Nephron (organoid): ENCODE data around the gene CGREF1.

ENCODE experiments used
- H3K27ac Mint-ChIP-seq, 3 experiments: 2 replicates each; pipeline ENCODE4 v1.8.0; 2020; ENCODE audit warnings: mixed read lengths in 3 of 3, mild to moderate bottlenecking in 2 of 3, moderate library complexity in 1 of 3
- H3K27me3 Mint-ChIP-seq: 2 replicates; pipeline ENCODE4 v1.8.0; 2021; ENCODE audit warnings: low read depth, mild to moderate bottlenecking, moderate library complexity, mixed read lengths
- H3K36me3 Mint-ChIP-seq: 2 replicates; pipeline ENCODE4 v1.8.0; 2020; ENCODE audit warnings: low read depth, mixed read lengths
- H3K4me1 Mint-ChIP-seq: 2 replicates; pipeline ENCODE4 v1.8.0; 2020; ENCODE audit warnings: mixed read lengths
- H3K4me3 Mint-ChIP-seq, 3 experiments: 2 replicates each; pipeline ENCODE4 v1.8.0; 2020; ENCODE audit warnings: mild to moderate bottlenecking in 3 of 3, mixed read lengths in 3 of 3, moderate library complexity in 2 of 3
- H3K9me3 Mint-ChIP-seq: 2 replicates; pipeline ENCODE4 v1.8.0; 2020; ENCODE audit warnings: mixed read lengths
- TF ChIP-seq, protein P1 (sequence below), 3 experiments: fragments of 200-600 bp; sonication (generic); IDR thresholded peaks; one replicate each; pipeline ENCODE4 v1.5.0; 2021; ENCODE audit warnings: antibody characterized with exemption in 3 of 3; ENCODE audit not compliant: unreplicated experiment in 3 of 3

Gene CGREF1

DNA sequence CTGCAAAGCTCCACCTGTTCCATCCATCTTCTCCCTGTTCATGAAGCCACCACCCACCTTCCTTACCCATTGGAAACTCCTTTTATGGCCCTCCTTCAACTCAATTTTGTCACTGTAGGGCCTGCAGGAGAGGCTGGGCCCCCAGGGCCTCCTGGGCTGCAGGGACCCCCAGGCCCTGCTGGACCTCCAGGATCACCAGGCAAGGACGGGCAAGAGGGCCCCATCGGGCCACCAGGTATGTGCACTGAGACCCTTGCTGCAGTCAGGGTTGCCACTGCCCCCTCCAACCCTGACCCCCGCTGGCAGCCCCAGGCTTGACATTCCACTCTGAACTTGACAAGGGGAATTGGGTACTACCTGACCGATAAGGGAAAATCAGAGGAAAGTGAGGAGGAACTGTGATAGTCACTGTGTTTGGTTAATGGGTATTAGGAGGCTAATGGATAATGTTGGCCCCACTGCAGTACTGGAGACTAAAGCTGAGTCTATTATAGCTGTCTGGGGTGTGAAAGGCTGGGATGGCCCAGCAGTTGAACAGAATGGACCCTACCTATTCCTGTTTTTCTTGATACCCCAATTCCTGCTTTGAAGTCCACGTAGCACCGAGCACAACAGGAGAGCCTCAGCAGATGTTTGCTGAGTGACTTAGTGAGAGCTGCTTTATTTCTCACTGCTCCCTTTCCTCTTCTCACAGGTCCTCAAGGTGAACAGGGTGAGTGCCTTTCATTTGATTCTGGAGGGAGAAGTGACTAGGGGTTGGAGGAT lies 34.4 kb downstream of the CGREF1 start:
- Mint-ChIP-seq H3K36me3 (peaks cover 7% of the 10 kb centered on the region), H3K4me1 (peaks cover 55% of the 10 kb centered on the region), H3K4me3 (peak overlapping the region; percentile 56 to 84 (median 72)), H3K27ac (peak overlapping the region in 2 of 3 experiments; percentile 27 to 41), H3K9me3 (no peaks in the 10 kb centered on the region), H3K27me3 (peaks cover 16% of the 10 kb centered on the region)
- TF ChIP-seq, protein P1, sequence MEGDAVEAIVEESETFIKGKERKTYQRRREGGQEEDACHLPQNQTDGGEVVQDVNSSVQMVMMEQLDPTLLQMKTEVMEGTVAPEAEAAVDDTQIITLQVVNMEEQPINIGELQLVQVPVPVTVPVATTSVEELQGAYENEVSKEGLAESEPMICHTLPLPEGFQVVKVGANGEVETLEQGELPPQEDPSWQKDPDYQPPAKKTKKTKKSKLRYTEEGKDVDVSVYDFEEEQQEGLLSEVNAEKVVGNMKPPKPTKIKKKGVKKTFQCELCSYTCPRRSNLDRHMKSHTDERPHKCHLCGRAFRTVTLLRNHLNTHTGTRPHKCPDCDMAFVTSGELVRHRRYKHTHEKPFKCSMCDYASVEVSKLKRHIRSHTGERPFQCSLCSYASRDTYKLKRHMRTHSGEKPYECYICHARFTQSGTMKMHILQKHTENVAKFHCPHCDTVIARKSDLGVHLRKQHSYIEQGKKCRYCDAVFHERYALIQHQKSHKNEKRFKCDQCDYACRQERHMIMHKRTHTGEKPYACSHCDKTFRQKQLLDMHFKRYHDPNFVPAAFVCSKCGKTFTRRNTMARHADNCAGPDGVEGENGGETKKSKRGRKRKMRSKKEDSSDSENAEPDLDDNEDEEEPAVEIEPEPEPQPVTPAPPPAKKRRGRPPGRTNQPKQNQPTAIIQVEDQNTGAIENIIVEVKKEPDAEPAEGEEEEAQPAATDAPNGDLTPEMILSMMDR (IDR thresholded peaks at IDR 0.05; ENCODE audit: unreplicated experiment in 3 of 3): no peak

DNA sequence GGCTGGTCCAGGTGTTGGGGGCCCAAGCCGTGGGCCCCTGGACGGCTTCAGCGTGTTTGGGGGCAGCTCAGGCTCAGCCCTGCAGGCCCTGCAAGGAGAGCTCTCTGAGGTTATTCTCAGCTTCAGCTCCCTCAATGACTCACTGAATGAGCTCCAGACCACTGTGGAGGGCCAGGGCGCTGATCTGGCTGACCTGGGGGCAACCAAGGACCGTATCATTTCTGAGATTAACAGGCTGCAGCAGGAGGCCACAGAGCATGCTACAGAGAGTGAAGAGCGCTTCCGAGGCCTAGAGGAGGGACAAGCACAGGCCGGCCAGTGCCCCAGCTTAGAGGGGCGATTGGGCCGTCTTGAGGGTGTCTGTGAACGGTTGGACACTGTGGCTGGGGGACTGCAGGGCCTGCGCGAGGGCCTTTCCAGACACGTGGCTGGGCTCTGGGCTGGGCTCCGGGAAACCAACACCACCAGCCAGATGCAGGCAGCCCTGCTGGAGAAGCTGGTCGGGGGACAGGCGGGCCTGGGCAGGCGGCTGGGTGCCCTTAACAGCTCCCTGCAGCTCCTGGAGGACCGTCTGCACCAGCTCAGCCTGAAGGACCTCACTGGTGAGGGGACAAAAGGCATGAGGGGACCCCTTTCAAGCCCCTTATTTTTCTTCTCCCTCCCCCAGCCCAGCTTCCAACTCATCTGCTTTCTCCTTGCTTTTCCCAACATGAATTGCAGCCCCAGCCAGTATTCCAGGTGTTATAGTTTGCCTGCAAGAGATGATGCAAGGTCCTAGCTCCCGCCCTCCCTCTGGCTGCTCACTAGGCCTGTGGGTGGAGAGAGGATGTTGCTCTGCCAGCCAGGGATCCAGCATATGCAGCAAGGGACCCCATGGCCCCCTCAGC lies 35.3 kb downstream of the CGREF1 start:
- H3K27ac Mint-ChIP-seq: peak overlapping the region in 2 of 3 experiments; percentile 5 to 27
- H3K4me1 Mint-ChIP-seq: peaks cover 55% of the 10 kb centered on the region
- TF ChIP-seq, protein P1 (IDR thresholded peaks at IDR 0.05; ENCODE audit: unreplicated experiment in 3 of 3): no peak
- peak overlapping the region; percentile 39 to 61 (median 56) for H3K4me3 Mint-ChIP-seq
- H3K36me3 Mint-ChIP-seq: peaks cover 7% of the 10 kb centered on the region
- H3K9me3 Mint-ChIP-seq: no peaks in the 10 kb centered on the region
- peaks cover 14% of the 10 kb centered on the region for H3K27me3 Mint-ChIP-seq

DNA sequence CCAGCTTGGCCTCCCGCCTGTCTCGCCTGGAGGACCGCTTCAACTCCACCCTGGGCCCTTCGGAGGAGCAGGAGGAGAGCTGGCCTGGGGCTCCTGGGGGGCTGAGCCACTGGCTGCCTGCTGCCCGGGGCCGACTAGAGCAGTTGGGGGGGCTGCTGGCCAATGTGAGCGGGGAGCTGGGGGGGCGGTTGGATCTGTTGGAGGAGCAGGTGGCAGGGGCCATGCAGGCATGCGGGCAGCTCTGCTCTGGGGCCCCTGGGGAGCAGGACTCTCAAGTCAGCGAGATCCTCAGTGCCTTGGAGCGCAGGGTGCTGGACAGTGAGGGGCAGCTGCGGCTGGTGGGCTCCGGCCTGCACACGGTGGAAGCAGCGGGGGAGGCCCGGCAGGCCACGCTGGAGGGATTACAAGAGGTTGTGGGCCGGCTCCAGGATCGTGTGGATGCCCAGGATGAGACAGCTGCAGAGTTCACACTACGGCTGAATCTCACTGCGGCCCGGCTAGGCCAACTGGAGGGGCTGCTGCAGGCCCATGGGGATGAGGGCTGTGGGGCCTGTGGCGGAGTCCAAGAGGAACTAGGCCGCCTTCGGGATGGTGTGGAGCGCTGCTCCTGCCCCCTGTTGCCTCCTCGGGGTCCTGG lies 36.0 kb downstream of the CGREF1 start:
- peak overlapping the region in 2 of 3 experiments; percentile 21 to 42 for H3K4me3 Mint-ChIP-seq
- peaks cover 7% of the 10 kb centered on the region for H3K36me3 Mint-ChIP-seq
- H3K27me3 Mint-ChIP-seq: peaks cover 9% of the 10 kb centered on the region
- TF ChIP-seq, protein P1 (IDR thresholded peaks at IDR 0.05; ENCODE audit: unreplicated experiment in 3 of 3): no peak
- no peaks in the 10 kb centered on the region for H3K9me3 Mint-ChIP-seq
- no peak overlapping the region for H3K27ac Mint-ChIP-seq
- H3K4me1 Mint-ChIP-seq: peaks cover 62% of the 10 kb centered on the region

DNA sequence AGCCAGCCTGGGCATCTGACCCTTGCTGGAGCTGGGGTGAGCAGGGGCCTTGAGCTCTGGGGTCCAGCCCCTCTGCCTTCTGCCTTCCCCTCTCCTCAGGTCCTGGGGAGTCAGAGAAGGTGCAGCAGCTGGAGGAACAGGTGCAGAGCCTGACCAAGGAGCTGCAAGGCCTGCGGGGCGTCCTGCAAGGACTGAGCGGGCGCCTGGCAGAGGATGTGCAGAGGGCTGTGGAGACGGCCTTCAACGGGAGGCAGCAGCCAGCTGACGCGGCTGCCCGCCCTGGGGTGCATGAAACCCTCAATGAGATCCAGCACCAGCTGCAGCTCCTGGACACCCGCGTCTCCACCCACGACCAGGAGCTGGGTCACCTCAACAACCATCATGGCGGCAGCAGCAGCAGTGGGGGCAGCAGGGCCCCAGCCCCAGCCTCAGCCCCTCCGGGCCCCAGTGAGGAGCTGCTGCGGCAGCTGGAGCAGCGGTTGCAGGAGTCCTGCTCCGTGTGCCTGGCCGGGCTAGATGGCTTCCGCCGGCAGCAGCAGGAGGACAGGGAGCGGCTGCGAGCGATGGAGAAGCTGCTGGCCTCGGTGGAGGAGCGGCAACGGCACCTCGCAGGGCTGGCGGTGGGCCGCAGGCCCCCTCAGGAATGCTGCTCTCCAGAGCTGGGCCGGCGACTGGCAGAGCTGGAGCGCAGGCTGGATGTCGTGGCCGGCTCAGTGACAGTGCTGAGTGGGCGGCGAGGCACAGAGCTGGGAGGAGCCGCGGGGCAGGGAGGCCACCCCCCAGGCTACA lies 36.8 kb downstream of the CGREF1 start:
- H3K4me3 Mint-ChIP-seq: no peak overlapping the region
- peaks cover 7% of the 10 kb centered on the region for H3K27me3 Mint-ChIP-seq
- TF ChIP-seq, protein P1 (IDR thresholded peaks at IDR 0.05; ENCODE audit: unreplicated experiment in 3 of 3): no peak
- peaks cover 7% of the 10 kb centered on the region for H3K36me3 Mint-ChIP-seq
- peaks cover 61% of the 10 kb centered on the region for H3K4me1 Mint-ChIP-seq
- no peak overlapping the region for H3K27ac Mint-ChIP-seq
- H3K9me3 Mint-ChIP-seq: no peaks in the 10 kb centered on the region

DNA sequence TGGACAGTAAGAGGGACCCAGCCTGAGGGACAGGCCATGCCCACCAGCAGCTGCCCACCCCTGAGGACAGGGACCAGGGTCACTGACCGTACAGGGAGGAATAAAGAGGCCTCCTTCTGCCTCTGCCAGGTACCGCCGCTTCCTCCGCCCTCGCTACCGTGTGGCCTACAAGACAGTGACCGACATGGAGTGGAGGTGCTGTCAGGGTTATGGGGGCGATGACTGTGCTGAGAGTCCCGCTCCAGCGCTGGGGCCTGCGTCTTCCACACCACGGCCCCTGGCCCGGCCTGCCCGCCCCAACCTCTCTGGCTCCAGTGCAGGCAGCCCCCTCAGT lies 38.4 kb downstream of the CGREF1 start:
- H3K27ac Mint-ChIP-seq: peak overlapping the region; percentile 92 to 93 (median 93)
- peaks cover 3% of the 10 kb centered on the region for H3K27me3 Mint-ChIP-seq
- peak overlapping the region; percentile 85 to 95 (median 93) for H3K4me3 Mint-ChIP-seq
- peaks cover 7% of the 10 kb centered on the region for H3K36me3 Mint-ChIP-seq
- TF ChIP-seq, protein P1 (IDR thresholded peaks at IDR 0.05; ENCODE audit: unreplicated experiment in 3 of 3): no peak
- H3K4me1 Mint-ChIP-seq: peaks cover 72% of the 10 kb centered on the region
- no peaks in the 10 kb centered on the region for H3K9me3 Mint-ChIP-seq
